ENCODE results near the gene GPR176.
"Not testable (repeated sequence)": the region's sequence is repeated elsewhere in the genome, so short reads cannot be mapped to it uniquely, and the experiment has no call there.

The GPR176 gene

GRCh38 chr15:39856357-39856756 lies 63.7 kb downstream of the GPR176 start:
- no peak for DNase-seq (ENCODE audit: low read depth in 3 of 3)

- DNase-seq (ENCODE audit: low read depth in 3 of 3), result no peak
Observed at GRCh38 chr15:39855400-39855799, 64.7 kb downstream of the GPR176 start.

- DNase-seq (ENCODE audit: low read depth in 3 of 3), result no peak
Observed at GRCh38 chr15:39854161-39854560, 65.9 kb downstream of the GPR176 start.

DNA sequence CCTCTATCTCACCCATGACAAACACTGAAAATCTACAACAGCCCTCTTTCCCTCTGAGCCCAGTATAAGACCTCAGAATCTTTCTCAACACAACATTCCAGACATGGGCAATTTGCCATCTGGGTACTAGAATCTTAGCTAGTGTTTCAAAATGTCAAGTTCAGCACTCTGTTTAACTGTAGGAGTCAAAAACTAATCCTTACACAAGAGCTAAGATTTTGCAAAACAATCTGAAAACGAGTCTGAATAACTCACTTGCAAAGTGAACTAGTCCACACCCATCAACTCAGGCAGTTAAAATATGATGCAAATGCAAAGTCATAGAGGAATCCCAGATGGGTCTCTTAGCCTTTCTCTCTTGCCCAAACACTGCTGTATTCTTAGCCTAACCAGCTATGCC lies 67.8 kb downstream of the GPR176 start:
- no peak for DNase-seq (ENCODE audit: low read depth in 3 of 3)

DNA sequence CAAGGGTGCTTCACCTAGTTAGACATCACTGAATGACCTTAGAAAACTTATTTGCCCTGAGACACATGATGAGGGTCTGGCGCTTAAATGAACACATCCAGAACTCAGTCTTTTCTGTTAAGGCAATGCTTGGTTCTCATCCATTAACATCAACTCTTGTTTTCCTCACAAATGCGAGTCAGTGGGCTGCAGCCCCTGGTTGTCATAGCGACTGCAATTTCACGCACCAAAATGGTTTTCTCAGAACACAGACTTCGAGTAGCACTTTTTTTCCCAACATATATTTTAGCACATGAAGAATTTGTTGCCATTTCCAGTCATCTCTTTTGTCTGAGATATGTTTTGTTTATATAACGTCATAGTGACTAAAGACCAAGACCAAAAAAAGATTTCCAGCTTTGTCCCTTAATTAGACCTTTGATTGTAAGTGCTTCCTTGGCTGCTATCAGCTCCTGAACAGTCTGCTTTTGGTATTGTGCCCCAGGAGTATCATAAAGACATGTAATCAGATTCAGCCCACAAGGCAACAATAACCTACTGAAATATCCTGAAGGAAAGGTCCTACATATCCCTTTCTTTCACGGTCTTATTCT lies 68.5 kb downstream of the GPR176 start:
- no peak for DNase-seq (ENCODE audit: low read depth in 3 of 3)

DNA sequence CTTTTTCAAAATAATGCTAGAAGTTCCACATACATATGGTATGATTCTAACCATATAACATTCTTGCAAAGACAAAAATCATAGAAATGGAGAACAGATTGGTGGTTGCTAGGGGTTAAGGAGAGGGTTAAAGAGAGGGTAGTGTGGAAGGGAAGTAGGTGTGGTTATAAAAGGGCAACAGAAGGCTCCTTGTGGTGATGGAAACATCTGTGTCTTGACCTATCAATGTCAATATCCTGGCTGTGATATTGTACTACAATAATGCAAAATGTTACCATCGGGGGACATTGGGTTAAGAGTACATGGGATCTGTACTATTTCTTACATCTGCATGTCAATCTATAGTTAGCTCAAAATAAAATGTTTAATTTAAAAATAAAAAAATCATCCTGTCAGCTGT lies 69.6 kb downstream of the GPR176 start:
- no peak for DNase-seq (ENCODE audit: low read depth in 3 of 3)

DNA sequence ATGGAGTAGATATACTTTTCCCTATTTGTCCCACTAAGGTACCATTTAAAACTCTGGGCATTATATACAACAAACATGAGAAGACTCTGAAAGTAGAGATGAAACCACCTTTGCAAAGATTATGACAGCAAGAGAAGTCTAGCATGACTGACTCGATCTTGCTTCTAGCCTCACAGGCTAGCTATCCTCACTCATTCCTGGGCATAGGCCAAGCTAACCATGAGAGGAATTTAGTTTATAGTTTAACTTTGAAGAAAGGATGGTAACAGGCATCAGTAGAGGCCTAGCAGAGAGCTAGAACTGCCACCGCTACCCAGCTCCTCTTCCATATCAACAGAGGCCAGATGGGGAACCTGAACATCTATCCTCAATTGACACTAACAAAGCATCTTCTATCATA lies 74.0 kb downstream of the GPR176 start:
- no peak for DNase-seq (ENCODE audit: low read depth in 3 of 3)

DNA sequence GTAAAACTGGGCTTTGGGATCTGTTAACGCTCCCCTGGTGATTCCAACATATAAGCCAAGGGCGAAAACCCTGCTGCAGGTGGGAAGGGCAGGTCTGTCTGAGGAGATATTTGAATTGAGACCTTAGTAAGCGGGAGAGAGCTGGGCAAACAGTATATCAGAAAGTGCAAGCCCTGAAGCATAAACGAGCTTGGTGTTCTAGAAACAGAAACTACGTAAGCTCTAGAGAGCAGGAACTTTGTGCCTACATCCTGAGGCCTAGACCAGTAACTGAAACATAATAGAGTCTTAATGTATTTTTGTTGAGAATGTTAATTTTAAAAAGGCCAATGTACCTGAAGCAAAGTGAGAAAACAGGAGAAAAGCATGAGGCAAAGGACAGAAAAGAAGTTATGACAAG lies 74.5 kb downstream of the GPR176 start:
- DNase-seq (ENCODE audit: low read depth in 3 of 3), result no peak

DNA sequence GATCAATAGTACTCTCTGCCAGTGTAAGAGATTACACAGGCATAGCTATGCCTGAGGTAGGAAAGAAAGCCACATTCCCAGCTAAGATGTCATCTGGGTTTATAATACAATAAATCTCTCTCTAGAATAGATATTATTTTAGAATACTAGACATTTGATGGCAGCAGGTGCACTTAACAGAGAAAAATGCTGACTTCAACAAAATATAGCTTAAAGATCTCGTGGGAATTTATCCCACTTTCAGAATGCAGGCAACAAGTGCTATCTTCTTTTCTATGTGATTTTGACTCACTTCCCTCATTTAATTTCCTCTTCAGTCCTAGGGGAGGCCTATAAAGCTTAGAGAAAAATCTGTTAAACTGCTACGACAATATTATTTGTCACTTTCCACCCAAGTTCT lies 76.5 kb downstream of the GPR176 start:
- no peak for DNase-seq (ENCODE audit: low read depth in 3 of 3)

- no peak for DNase-seq (ENCODE audit: low read depth in 3 of 3)
Observed at GRCh38 chr15:39837454-39837853, 82.6 kb downstream of the GPR176 start.

DNA sequence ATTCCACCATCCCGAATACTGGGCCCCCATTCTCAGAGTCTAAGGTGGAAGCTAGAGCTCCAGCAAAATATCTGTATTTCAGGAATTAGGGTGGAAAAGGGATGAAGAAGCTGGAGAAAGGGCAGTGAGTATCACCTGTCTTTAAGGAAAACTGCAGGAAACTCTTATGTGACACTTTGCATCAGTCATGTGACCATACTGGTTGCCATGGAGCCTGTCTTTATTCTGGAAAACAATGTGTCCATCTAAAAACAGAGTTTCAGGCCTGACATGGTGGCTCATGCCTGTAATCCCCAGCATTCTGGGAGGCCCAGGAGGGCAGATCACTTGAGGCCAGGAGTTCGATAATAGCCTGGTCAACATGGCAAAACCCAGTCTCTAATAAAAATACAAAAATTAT lies 84.5 kb downstream of the GPR176 start:
- no peak for DNase-seq (ENCODE audit: low read depth in 3 of 3)

GRCh38 chr15:39834256-39834655 lies 85.8 kb downstream of the GPR176 start:
- DNase-seq (ENCODE audit: low read depth in 3 of 3), result no peak

DNA sequence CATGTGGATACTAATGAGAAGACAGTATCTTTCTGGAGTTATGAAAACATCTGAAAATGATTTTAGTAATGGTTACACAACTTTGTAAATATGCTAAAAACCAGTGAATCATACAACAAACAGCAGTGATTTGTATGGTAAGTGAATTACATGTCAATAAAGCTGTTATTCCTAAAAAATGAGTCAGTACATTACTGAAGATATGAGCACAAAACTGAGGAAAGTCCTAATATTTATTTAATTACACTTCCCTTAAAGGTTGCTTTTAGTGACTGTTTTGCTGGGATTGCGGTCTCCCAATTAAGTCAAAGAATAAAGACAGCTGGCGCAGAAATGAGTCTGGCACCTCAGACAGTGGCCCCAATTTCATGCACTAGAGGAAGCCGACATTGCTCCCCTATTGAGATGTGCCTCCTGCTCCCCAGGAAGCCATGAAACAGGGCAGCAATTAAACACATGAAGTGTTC lies 86.5 kb downstream of the GPR176 start:
- DNase-seq (ENCODE audit: low read depth in 3 of 3), result no peak

DNA sequence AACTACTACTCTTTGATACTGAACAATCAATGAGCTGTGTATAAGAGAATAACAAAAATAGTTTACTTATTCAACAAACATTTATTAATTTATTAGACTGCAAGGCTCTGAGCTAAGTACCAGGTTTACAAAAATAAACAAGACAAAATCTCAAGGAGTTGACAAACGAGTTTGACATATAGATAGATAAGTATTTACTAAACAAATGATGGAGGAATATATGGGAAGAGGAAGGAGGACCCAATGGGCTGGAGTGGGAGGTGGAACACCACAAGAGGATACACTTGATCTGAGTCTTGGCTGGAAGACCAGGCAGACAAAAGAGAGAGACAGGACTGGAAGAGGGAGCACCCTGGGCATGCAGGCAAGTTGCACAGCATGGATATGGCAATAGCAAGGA lies 89.9 kb downstream of the GPR176 start:
- no peak for DNase-seq (ENCODE audit: low read depth in 3 of 3)

- DNase-seq (ENCODE audit: low read depth in 3 of 3), result no peak
Observed at GRCh38 chr15:39828374-39828931, 91.6 kb downstream of the GPR176 start.

DNA sequence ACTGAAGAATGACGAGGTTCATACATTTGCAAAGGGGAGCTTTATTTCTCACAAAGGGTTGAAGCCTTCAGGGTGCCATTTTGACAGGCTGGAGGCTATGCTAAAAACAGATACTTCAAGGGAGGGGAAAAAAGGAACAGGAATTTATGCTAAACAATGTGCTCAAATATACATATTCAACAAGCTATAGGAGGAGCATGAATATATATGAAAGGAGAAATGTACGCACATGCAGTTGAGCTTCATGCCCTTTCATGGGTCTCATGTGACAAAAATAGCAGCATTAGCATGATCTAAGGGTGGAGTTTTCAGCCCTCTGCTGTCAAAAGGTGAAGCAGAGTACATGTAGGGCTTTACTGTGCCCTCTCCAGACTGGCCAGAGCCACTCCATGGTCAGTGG lies 93.1 kb downstream of the GPR176 start:
- no peak for DNase-seq (ENCODE audit: low read depth in 3 of 3)

GRCh38 chr15:39823634-39824033 lies 96.4 kb downstream of the GPR176 start:
- DNase-seq (ENCODE audit: low read depth in 3 of 3), result no peak

DNA sequence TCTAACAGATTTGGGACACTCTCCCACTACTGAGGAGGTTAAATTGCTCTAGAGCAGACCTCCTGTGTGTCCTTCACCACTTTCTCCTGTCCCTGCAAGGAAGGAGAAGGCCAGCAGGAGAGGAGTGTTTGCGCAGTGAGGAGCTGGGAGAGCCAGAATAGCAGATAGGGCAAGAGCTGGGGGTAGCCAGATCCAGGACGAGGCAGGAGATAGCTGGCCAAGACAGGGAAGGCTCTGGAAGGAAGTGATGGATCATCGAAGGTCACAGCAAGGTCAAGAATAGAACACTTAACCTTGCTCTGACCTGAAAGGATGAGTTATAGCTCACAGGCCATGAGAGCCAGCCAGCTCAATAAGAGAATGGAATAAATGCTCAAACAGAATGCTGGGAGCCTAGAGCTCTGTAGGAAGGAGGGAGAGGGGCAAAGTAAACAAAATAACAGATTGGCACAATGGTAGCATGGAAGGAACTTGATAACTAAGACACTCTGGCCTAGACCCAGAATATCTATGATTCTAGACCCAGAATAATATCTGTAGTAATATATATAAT lies 99.9 kb downstream of the GPR176 start:
- DNase-seq (ENCODE audit: low read depth in 3 of 3), result no peak

DNA sequence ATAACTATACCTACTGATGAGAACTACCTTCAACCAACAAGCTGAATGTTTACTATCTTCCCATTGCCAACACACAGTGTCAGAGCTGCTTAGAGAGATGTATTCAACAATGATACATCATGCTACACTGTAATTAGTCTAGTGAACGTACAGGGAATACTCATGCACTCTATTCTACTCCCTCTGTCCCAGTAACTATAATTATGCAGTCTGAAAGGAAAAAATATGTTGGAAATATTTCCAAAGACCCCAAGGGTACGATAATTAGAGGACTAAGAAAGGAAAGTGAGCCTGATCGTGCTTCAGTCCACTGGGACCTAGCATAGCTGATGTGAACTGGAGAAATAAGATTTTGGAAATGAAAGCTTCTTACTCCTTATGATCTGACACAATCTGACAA lies 100.5 kb downstream of the GPR176 start:
- DNase-seq (ENCODE audit: low read depth in 3 of 3), result no peak

- no peak for DNase-seq (ENCODE audit: low read depth in 3 of 3)
Observed at GRCh38 chr15:39817892-39818291, 102.2 kb downstream of the GPR176 start.

DNA sequence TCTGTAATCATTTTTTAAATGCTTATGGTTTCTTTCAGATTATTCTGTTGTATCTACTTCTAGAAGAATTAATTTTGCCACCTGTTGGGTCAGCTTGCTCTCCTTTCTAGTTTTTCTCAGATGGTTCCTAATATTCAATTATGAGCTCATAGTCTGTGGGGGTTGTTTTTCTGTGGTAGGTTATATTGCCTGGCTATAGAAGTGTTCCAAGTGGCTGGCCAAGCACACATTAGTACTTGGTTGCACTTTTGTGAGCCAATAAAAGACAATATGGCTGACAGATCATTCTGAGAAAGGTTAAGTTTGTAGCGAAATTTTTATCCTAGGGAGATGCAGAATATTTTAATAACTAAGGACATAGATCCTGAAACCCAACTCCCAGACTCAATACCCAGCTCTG lies 105.6 kb downstream of the GPR176 start:
- DNase-seq (ENCODE audit: low read depth in 3 of 3), result no peak

DNA sequence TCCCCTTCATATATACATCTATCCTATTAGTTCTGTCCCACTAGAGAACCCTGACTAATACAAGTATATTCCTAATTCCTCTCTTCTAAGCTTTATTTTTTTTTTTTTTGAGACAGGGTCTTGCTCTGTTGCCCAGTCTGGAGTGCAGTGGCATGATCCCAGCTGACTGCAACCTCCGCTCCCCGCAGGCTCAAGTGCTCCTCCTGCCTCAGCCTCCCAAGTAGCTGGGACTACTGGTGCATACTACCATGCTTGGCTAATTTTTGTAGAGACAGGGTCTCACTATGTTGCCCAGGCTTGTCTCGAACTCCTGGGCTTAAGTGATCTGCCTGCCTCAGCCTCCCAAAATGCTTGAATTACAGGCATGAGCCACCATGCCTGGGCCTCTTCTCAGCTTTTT lies 107.4 kb downstream of the GPR176 start:
- DNase-seq (ENCODE audit: low read depth in 3 of 3), result not testable (repeated sequence)

DNA sequence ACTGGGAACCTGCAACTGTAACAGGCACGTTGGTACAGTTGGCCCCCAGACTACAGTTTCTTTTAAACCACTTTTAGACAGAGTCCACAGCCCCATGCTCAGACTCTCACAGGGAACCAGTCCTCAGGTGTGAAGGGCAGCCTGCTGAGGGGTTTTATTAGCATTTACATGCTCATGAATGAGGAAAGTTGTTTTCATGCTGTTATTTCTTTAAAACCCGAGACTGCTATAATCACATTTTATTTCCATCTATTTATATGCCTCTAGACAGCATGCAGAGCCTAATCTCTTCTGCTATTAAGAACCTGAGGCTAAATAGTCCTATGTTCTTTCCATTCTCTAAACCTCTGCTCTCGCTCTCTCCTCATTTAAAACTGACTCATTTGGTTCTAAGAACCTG lies 111.2 kb downstream of the GPR176 start:
- no peak for DNase-seq (ENCODE audit: low read depth in 3 of 3)

GRCh38 chr15:39807791-39808190 lies 112.3 kb downstream of the GPR176 start:
- no peak for DNase-seq (ENCODE audit: low read depth in 3 of 3)

Data from stimulated activated CD4-positive, alpha-beta T cell treated with anti-CD3 and anti-CD28 coated beads, TNF-alpha, amount 100 ng/mL, for 48 hours (primary cell).